DMS79 treated with DMSO at 0.1 percent for 48 hours (cell line): ENCODE measurements around the gene UGT1A5.
"Not testable (repeated sequence)": the region's sequence is repeated elsewhere in the genome, so short reads cannot be mapped to it uniquely, and the experiment has no call there.

Source experiments
- DNase-seq: peaks from one replicate; lab custom pipeline; 2025; lab: John Stamatoyannopoulos, UW

Gene UGT1A5

GRCh38 chr2:233746475-233747282 lies 34.0 kb downstream of the UGT1A5 start:
- DNase-seq = no peak

GRCh38 chr2:233747283-233747544 lies 34.5 kb downstream of the UGT1A5 start:
- no peak for DNase-seq

GRCh38 chr2:233750689-233751088 lies 38.0 kb downstream of the UGT1A5 start:
- DNase-seq = not testable (repeated sequence)

- DNase-seq = not testable (repeated sequence)
These were observed 38.7 kb downstream of the UGT1A5 start for GRCh38 chr2:233751212-233752009.

GRCh38 chr2:233754872-233755611 lies 42.3 kb downstream of the UGT1A5 start:
- DNase-seq = no peak

GRCh38 chr2:233756429-233757081 lies 43.8 kb downstream of the UGT1A5 start:
- no peak for DNase-seq

GRCh38 chr2:233758141-233758540 lies 45.4 kb downstream of the UGT1A5 start:
- DNase-seq = no peak

GRCh38 chr2:233758849-233759248 lies 46.1 kb downstream of the UGT1A5 start:
- DNase-seq = no peak

GRCh38 chr2:233760043-233760442 lies 47.3 kb downstream of the UGT1A5 start, which contains the start of gene UGT1A1:
Gene UGT1A1, plus strand, starts transcription at chr2:233760270. Its CDS starts 18 bp downstream, at chr2:233760288.
- no peak for DNase-seq

GRCh38 chr2:233761040-233761769 lies 48.5 kb downstream of the UGT1A5 start:
- DNase-seq = no peak

- no peak for DNase-seq
These were observed 51.6 kb downstream of the UGT1A5 start for GRCh38 chr2:233764264-233764663.

- no peak for DNase-seq
These were observed 52.1 kb downstream of the UGT1A5 start for GRCh38 chr2:233764761-233765160.

- DNase-seq = no peak
These were observed 53.7 kb downstream of the UGT1A5 start for GRCh38 chr2:233766416-233766815.

- DNase-seq = no peak
These were observed 55.4 kb downstream of the UGT1A5 start for GRCh38 chr2:233768076-233768475.

- no peak for DNase-seq
These were observed 56.6 kb downstream of the UGT1A5 start for GRCh38 chr2:233769260-233769659.

- DNase-seq = no peak
These were observed 59.4 kb downstream of the UGT1A5 start for GRCh38 chr2:233772153-233772552.

GRCh38 chr2:233772583-233772982 lies 59.9 kb downstream of the UGT1A5 start:
- no peak for DNase-seq

GRCh38 chr2:233773854-233774253 lies 61.1 kb downstream of the UGT1A5 start:
- DNase-seq = no peak

- DNase-seq = no peak
These were observed 62.7 kb downstream of the UGT1A5 start for GRCh38 chr2:233775414-233775813.

- DNase-seq = no peak
These were observed 65.3 kb downstream of the UGT1A5 start, which contains the start of gene MROH2A for GRCh38 chr2:233778030-233778429. Gene MROH2A, plus strand, starts transcription at chr2:233778330. Its CDS starts 1,029 bp downstream, at chr2:233779359.

GRCh38 chr2:233779722-233780121 lies 67.0 kb downstream of the UGT1A5 start:
- no peak for DNase-seq
